HepG2 (cell line): ENCODE data around the gene FKBP8. TPM values are rescaled to one million over a fixed set of nuclear protein-coding genes. Genes with fewer than 3 reads are reported as not detected.

Source experiments
- CHD2 ChIP-seq: IDR thresholded peaks from 2 replicates; pipeline ENCODE4 v1.6.1; 2011; ENCODE audit warnings: low read depth, low read length, improper control_type of control experiment
- CHD4 ChIP-seq: fragments of 200-600 bp; sonication (generic); IDR thresholded peaks from 2 replicates; pipeline ENCODE4 v1.7.0; 2017; ENCODE audit warnings: mild to moderate bottlenecking, low read length, borderline replicate concordance
- TARDBP ChIP-seq: sonication (generic); formaldehyde crosslinking; IDR thresholded peaks from 2 replicates; pipeline ENCODE4 v1.8.0; 2022; ENCODE audit warnings: mild to moderate bottlenecking, missing genetic modification reagents
- ZBTB21 ChIP-seq: sonication (generic); formaldehyde crosslinking; IDR thresholded peaks from 2 replicates; pipeline ENCODE4 v1.4.0; 2020; ENCODE audit warnings: missing genetic modification reagents
- ZNF615 ChIP-seq: sonication (generic); formaldehyde crosslinking; IDR thresholded peaks from 2 replicates; pipeline ENCODE4 v1.5.0; 2020; ENCODE audit warnings: mild to moderate bottlenecking, missing genetic modification reagents, borderline replicate concordance
- ZNF629 ChIP-seq: sonication (generic); formaldehyde crosslinking; conservative IDR thresholded peaks from 2 replicates; pipeline ENCODE4 v1.5.0; 2020; ENCODE audit warnings: missing genetic modification reagents
- ZNF83 ChIP-seq: sonication (generic); formaldehyde crosslinking; IDR thresholded peaks from 2 replicates; pipeline ENCODE4 v1.4.0; 2020; ENCODE audit warnings: missing genetic modification reagents, mild to moderate bottlenecking, borderline replicate concordance
- polyA plus RNA-seq, 8 experiments: library from polyadenylated mRNA; depleted of rRNA in 3 of 8; stranded (reverse) in 7 of 8; unstranded in 1 of 8; fragments of >200 nt; fragmentation: Illumina TruSeq in 4 of 8; extraction: Trizol in 4 of 8; gene quantifications; 2 replicates each; pipeline versions ENCODE4 v1.2.1 to v1.2.3, GENCODE V29; 2011 to 2016; ENCODE audit warnings: low read depth in 4 of 8, missing spikeins in 1 of 8, mixed read lengths in 1 of 8; ENCODE audit not compliant: insufficient read depth in 1 of 8
- total RNA-seq, 5 experiments: library from RNA; depleted of rRNA; stranded (reverse); fragments of >200 nt; fragmentation: Illumina TruSeq; extraction: Trizol; gene quantifications; 2 replicates each; pipeline ENCODE4 v1.2.3, GENCODE V29; 2016; ENCODE audit warnings: low read depth in 1 of 5
- TF ChIP-seq, protein P1 (sequence below): IDR thresholded peaks from 2 replicates; pipeline ENCODE4 v1.6.1; 2016
- TF ChIP-seq, protein P2 (sequence below): sonication (generic); formaldehyde crosslinking; IDR thresholded peaks from 2 replicates; pipeline ENCODE4 v1.5.1; 2020; ENCODE audit warnings: mild to moderate bottlenecking, moderate library complexity, missing genetic modification reagents
- TF ChIP-seq, protein P3 (sequence below): sonication (generic); formaldehyde crosslinking; conservative IDR thresholded peaks from 2 replicates; pipeline ENCODE4 v1.4.0; 2020; ENCODE audit warnings: missing genetic modification reagents
- TF ChIP-seq, protein P4 (sequence below): sonication (generic); formaldehyde crosslinking; IDR thresholded peaks from 2 replicates; pipeline ENCODE4 v1.8.1; 2023; ENCODE audit warnings: mild to moderate bottlenecking, inconsistent platforms, moderate library complexity, missing genetic modification reagents, borderline replicate concordance
- TF ChIP-seq, protein P5 (sequence below): sonication (generic); formaldehyde crosslinking; IDR thresholded peaks from 2 replicates; pipeline ENCODE4 v1.5.1; 2020; ENCODE audit warnings: mild to moderate bottlenecking, missing genetic modification reagents, borderline replicate concordance
- TF ChIP-seq, protein P6 (sequence below): sonication (generic); formaldehyde crosslinking; IDR thresholded peaks from 2 replicates; pipeline ENCODE4 v1.5.0; 2020; ENCODE audit warnings: missing genetic modification reagents, mild to moderate bottlenecking, borderline replicate concordance
- TF ChIP-seq, protein P7 (sequence below): sonication (generic); formaldehyde crosslinking; IDR thresholded peaks from 2 replicates; pipeline ENCODE4 v1.4.0; 2020; ENCODE audit warnings: missing genetic modification reagents, borderline replicate concordance

Gene FKBP8
- total and polyA plus RNA-seq, 2 of the 13 experiments (the other 11 are each of a cell fraction or from before 2014, with no cell fraction given): 81.7 to 93.9 TPM

DNA sequence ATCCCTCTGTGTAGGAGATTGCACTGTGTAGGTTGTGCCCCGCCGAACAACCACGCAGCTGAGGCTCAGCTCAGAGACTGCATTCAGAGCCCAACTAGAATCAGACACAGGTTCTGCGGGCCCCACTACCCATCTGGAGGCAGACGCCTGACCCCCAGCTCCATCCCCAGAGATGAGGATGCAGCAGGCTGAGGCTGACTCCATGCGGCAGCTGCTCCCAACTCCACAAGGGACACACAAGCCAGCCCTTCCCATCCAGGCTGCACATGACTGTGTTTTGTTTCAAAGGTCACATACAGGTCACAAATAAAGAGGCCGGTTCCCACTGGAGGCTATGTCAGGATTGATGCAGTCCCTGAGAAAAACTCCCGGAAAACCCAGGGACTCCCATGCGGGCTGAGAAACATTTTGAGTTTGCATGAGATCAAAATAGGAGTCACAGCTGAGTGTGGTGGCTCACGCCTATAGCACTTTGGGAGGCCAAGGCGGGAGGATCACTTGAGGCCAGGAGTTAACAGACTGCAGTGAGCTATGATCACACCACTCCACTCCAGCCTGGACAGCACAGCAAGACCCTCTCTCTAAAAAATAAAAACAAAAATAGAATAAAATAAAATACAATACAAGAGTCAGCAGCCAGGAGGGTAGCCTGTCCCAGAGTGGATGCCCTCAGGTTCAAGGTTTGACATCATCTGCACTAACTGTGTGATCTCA lies 35.5 kb downstream of the FKBP8 start (continued):
- TF ChIP-seq, protein P1, sequence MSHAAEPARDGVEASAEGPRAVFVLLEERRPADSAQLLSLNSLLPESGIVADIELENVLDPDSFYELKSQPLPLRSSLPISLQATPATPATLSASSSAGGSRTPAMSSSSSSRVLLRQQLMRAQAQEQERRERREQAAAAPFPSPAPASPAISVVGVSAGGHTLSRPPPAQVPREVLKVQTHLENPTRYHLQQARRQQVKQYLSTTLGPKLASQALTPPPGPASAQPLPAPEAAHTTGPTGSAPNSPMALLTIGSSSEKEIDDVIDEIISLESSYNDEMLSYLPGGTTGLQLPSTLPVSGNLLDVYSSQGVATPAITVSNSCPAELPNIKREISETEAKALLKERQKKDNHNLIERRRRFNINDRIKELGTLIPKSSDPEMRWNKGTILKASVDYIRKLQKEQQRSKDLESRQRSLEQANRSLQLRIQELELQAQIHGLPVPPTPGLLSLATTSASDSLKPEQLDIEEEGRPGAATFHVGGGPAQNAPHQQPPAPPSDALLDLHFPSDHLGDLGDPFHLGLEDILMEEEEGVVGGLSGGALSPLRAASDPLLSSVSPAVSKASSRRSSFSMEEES (CRISPR knock-in tag): peak; percentile 74; the same call in 1 of the 2 replicates
- peak; percentile 32; the same call in 1 of the 2 replicates for TF ChIP-seq CHD4
- TF ChIP-seq, protein P2, sequence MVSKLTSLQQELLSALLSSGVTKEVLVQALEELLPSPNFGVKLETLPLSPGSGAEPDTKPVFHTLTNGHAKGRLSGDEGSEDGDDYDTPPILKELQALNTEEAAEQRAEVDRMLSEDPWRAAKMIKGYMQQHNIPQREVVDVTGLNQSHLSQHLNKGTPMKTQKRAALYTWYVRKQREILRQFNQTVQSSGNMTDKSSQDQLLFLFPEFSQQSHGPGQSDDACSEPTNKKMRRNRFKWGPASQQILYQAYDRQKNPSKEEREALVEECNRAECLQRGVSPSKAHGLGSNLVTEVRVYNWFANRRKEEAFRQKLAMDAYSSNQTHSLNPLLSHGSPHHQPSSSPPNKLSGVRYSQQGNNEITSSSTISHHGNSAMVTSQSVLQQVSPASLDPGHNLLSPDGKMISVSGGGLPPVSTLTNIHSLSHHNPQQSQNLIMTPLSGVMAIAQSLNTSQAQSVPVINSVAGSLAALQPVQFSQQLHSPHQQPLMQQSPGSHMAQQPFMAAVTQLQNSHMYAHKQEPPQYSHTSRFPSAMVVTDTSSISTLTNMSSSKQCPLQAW (CRISPR knock-in tag): no peak
- TF ChIP-seq, protein P3, sequence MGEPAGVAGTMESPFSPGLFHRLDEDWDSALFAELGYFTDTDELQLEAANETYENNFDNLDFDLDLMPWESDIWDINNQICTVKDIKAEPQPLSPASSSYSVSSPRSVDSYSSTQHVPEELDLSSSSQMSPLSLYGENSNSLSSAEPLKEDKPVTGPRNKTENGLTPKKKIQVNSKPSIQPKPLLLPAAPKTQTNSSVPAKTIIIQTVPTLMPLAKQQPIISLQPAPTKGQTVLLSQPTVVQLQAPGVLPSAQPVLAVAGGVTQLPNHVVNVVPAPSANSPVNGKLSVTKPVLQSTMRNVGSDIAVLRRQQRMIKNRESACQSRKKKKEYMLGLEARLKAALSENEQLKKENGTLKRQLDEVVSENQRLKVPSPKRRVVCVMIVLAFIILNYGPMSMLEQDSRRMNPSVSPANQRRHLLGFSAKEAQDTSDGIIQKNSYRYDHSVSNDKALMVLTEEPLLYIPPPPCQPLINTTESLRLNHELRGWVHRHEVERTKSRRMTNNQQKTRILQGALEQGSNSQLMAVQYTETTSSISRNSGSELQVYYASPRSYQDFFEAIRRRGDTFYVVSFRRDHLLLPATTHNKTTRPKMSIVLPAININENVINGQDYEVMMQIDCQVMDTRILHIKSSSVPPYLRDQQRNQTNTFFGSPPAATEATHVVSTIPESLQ: no peak
- no peak for TF ChIP-seq ZNF629 (CRISPR knock-in tag)
- TF ChIP-seq, protein P4, sequence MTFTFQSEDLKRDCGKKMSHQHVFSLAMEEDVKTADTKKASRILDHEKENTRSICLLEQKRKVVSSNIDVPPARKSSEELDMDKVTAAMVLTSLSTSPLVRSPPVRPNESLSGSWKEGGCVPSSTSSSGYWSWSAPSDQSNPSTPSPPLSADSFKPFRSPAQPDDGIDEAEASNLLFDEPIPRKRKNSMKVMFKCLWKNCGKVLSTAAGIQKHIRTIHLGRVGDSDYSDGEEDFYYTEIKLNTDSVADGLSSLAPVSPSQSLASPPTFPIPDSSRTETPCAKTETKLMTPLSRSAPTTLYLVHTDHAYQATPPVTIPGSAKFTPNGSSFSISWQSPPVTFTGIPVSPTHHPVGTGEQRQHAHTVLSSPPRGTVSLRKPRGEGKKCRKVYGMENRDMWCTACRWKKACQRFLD (CRISPR knock-in tag): no peak
- no peak for TF ChIP-seq ZNF615 (CRISPR knock-in tag)
- TF ChIP-seq ZBTB21 (CRISPR knock-in tag): no peak
- TF ChIP-seq ZNF83 (CRISPR knock-in tag): no peak
- TF ChIP-seq TARDBP (CRISPR knock-in tag): no peak; the same call in 1 of the 2 replicates
- no peak for TF ChIP-seq CHD2
- TF ChIP-seq, protein P5, sequence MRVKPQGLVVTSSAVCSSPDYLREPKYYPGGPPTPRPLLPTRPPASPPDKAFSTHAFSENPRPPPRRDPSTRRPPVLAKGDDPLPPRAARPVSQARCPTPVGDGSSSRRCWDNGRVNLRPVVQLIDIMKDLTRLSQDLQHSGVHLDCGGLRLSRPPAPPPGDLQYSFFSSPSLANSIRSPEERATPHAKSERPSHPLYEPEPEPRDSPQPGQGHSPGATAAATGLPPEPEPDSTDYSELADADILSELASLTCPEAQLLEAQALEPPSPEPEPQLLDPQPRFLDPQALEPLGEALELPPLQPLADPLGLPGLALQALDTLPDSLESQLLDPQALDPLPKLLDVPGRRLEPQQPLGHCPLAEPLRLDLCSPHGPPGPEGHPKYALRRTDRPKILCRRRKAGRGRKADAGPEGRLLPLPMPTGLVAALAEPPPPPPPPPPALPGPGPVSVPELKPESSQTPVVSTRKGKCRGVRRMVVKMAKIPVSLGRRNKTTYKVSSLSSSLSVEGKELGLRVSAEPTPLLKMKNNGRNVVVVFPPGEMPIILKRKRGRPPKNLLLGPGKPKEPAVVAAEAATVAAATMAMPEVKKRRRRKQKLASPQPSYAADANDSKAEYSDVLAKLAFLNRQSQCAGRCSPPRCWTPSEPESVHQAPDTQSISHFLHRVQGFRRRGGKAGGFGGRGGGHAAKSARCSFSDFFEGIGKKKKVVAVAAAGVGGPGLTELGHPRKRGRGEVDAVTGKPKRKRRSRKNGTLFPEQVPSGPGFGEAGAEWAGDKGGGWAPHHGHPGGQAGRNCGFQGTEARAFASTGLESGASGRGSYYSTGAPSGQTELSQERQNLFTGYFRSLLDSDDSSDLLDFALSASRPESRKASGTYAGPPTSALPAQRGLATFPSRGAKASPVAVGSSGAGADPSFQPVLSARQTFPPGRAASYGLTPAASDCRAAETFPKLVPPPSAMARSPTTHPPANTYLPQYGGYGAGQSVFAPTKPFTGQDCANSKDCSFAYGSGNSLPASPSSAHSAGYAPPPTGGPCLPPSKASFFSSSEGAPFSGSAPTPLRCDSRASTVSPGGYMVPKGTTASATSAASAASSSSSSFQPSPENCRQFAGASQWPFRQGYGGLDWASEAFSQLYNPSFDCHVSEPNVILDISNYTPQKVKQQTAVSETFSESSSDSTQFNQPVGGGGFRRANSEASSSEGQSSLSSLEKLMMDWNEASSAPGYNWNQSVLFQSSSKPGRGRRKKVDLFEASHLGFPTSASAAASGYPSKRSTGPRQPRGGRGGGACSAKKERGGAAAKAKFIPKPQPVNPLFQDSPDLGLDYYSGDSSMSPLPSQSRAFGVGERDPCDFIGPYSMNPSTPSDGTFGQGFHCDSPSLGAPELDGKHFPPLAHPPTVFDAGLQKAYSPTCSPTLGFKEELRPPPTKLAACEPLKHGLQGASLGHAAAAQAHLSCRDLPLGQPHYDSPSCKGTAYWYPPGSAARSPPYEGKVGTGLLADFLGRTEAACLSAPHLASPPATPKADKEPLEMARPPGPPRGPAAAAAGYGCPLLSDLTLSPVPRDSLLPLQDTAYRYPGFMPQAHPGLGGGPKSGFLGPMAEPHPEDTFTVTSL: no peak
- TF ChIP-seq, protein P6, sequence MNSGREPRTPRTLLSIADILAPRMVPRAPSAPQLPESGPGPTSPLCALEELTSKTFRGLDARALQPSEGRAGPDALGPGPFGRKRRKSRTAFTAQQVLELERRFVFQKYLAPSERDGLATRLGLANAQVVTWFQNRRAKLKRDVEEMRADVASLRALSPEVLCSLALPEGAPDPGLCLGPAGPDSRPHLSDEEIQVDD: no peak
- TF ChIP-seq, protein P7, sequence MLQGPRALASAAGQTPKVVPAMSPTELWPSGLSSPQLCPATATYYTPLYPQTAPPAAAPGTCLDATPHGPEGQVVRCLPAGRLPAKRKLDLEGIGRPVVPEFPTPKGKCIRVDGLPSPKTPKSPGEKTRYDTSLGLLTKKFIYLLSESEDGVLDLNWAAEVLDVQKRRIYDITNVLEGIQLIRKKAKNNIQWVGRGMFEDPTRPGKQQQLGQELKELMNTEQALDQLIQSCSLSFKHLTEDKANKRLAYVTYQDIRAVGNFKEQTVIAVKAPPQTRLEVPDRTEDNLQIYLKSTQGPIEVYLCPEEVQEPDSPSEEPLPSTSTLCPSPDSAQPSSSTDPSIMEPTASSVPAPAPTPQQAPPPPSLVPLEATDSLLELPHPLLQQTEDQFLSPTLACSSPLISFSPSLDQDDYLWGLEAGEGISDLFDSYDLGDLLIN (CRISPR knock-in tag): no peak
